Liver (tissue), 9 donors: ENCODE results near the gene WHRN. TPM values are rescaled to one million over a fixed set of nuclear protein-coding genes. Genes with fewer than 3 reads are reported as not detected.

Experiments used
- DNase-seq: peaks from one replicate; pipeline ENCODE4 v3.0.0-alpha.2; 2017; ENCODE audit warnings: low spot score
- H3K27ac ChIP-seq, 2 donors: one replicate each; pipeline ENCODE4 v1.7.0; 2013; ENCODE audit warnings: inconsistent platforms in 2 of 2, low read length in 2 of 2, control low read depth in 1 of 2, low read depth in 1 of 2, mild to moderate bottlenecking in 1 of 2
- H3K27me3 ChIP-seq, 4 donors: one replicate each; pipeline versions ENCODE4 v1.6.1 to v1.7.0; 2013; ENCODE audit warnings: low read length in 3 of 4, inconsistent platforms in 1 of 4, mild to moderate bottlenecking in 1 of 4, moderate library complexity in 1 of 4; ENCODE audit not compliant: control insufficient read depth in 4 of 4, insufficient read depth in 4 of 4
- H3K36me3 ChIP-seq, 4 donors: one replicate each; pipeline versions ENCODE4 v1.6.1 to v1.7.0; 2013; ENCODE audit warnings: low read length in 3 of 4, mild to moderate bottlenecking in 3 of 4, low read depth in 1 of 4, moderate library complexity in 1 of 4; ENCODE audit not compliant: control insufficient read depth in 4 of 4, insufficient read depth in 3 of 4
- H3K4me1 ChIP-seq, 4 donors: one replicate each; pipeline versions ENCODE4 v1.6.1 to v1.7.0; 2013; ENCODE audit warnings: low read length in 3 of 4, mild to moderate bottlenecking in 3 of 4, moderate library complexity in 1 of 4; ENCODE audit not compliant: control insufficient read depth in 4 of 4, insufficient read depth in 4 of 4
- H3K4me3 ChIP-seq, 3 donors: one replicate each; pipeline versions ENCODE4 v1.6.1 to v1.7.0; 2013; ENCODE audit warnings: low read length in 3 of 3, control low read depth in 1 of 3, low read depth in 1 of 3, mild to moderate bottlenecking in 1 of 3
- H3K9ac ChIP-seq, 2 donors: one replicate each; pipeline ENCODE4 v1.7.0; 2013; ENCODE audit warnings: low read length in 2 of 2, mild to moderate bottlenecking in 2 of 2, moderate library complexity in 2 of 2, control low read depth in 1 of 2, low read depth in 1 of 2
- H3K9me3 ChIP-seq, 4 donors: one replicate each; pipeline versions ENCODE4 v1.6.1 to v1.7.0; 2013; ENCODE audit warnings: low read length in 3 of 4; ENCODE audit not compliant: control insufficient read depth in 4 of 4
- CTCF ChIP-seq: fragments of 150-350 bp; IDR thresholded peaks from 2 replicates; pipeline ENCODE4 v1.5.1; 2017; ENCODE audit warnings: improper control_type of control experiment, low read depth, low read length; ENCODE audit not compliant: missing input control
- EGR1 ChIP-seq, 2 donors: IDR thresholded peaks; 2 replicates each; pipeline ENCODE4 v1.6.1; 2016 to 2018; ENCODE audit warnings: antibody characterized with exemption in 2 of 2, low read depth in 2 of 2
- FOXA1 ChIP-seq: IDR thresholded peaks from 2 replicates; pipeline ENCODE4 v1.6.1; 2016; ENCODE audit warnings: antibody characterized with exemption
- FOXA2 ChIP-seq: IDR thresholded peaks from 2 replicates; pipeline ENCODE4 v1.6.1; 2016; ENCODE audit warnings: antibody characterized with exemption
- GABPA ChIP-seq, 2 donors: IDR thresholded peaks in 1 of 2; conservative IDR thresholded peaks in 1 of 2; 2 replicates each; pipeline ENCODE4 v1.6.1; 2016; ENCODE audit warnings: antibody characterized with exemption in 2 of 2, mild to moderate bottlenecking in 1 of 2, moderate library complexity in 1 of 2
- HNF4A ChIP-seq, 2 donors: conservative IDR thresholded peaks; 2 replicates each; pipeline ENCODE4 v1.6.1; 2016; ENCODE audit warnings: antibody characterized with exemption in 2 of 2, mild to moderate bottlenecking in 2 of 2
- HNF4G ChIP-seq: IDR thresholded peaks from 2 replicates; pipeline ENCODE4 v1.6.1; 2016; ENCODE audit warnings: antibody characterized with exemption
- JUND ChIP-seq, 2 donors: IDR thresholded peaks; 2 replicates each; pipeline ENCODE4 v1.6.1; 2016; ENCODE audit warnings: antibody characterized with exemption in 2 of 2
- MAX ChIP-seq: IDR thresholded peaks from 2 replicates; pipeline ENCODE4 v1.6.1; 2016; ENCODE audit warnings: antibody characterized with exemption
- NR2F2 ChIP-seq: IDR thresholded peaks from 2 replicates; pipeline ENCODE4 v1.6.1; 2016; ENCODE audit warnings: antibody characterized with exemption
- RAD21 ChIP-seq, 2 donors: IDR thresholded peaks; 2 replicates each; pipeline ENCODE4 v1.6.1; 2016; ENCODE audit warnings: antibody characterized with exemption in 2 of 2, mild to moderate bottlenecking in 2 of 2
- RXRA ChIP-seq, 2 donors: IDR thresholded peaks; 2 replicates each; pipeline ENCODE4 v1.6.1; 2017 to 2018; ENCODE audit warnings: antibody characterized with exemption in 2 of 2, mild to moderate bottlenecking in 1 of 2
- SP1 ChIP-seq: IDR thresholded peaks from 2 replicates; pipeline ENCODE4 v1.6.1; 2018; ENCODE audit warnings: antibody characterized with exemption, mild to moderate bottlenecking
- TAF1 ChIP-seq: conservative IDR thresholded peaks from 2 replicates; pipeline ENCODE4 v1.6.1; 2016; ENCODE audit warnings: antibody characterized with exemption, mild to moderate bottlenecking
- YY1 ChIP-seq: IDR thresholded peaks from 2 replicates; pipeline ENCODE4 v1.6.1; 2016; ENCODE audit warnings: antibody characterized with exemption, mild to moderate bottlenecking
- ZBTB33 ChIP-seq: IDR thresholded peaks from 2 replicates; pipeline ENCODE4 v1.6.1; 2016; ENCODE audit warnings: antibody characterized with exemption
- WGBS: extraction: QIAGEN DNeasy Blood & Tissue Kit; methylation state at CpG from one replicate; pipeline ENCODE4 v1.1.7; 2013; 5-methylcytosine and 5-hydroxymethylcytosine counted together
- polyA plus RNA-seq, 2 donors: library from polyadenylated mRNA; stranded (reverse) in 1 of 2; unstranded in 1 of 2; fragments of 200-250 nt in 1 of 2; fragments of >200 nt in 1 of 2; fragmentation: Nextera tagmentation in 1 of 2; extraction: Ambion mirVana in 1 of 2; gene quantifications; one replicate each; pipeline versions ENCODE4 v1.2.1 to v1.2.3, GENCODE V29; 2013 to 2015
- total RNA-seq, 2 donors: library from RNA; depleted of rRNA; stranded (reverse); fragments of >200 nt; gene quantifications; one replicate each; pipeline ENCODE4 v1.2.3, GENCODE V29; 2014
- TF ChIP-seq, protein P1 (sequence below): IDR thresholded peaks from 2 replicates; pipeline ENCODE4 v1.6.1; 2016; ENCODE audit warnings: antibody characterized with exemption
- TF ChIP-seq, protein P2 (sequence below): IDR thresholded peaks from 2 replicates; pipeline ENCODE4 v1.6.1; 2016; ENCODE audit warnings: antibody characterized with exemption, mild to moderate bottlenecking
- donor health status: healthy.
- donor health status: healthy.
- donor health status: healthy.
- donor health status: healthy.
- donor health status: healthy.

WHRN gene
- total and polyA plus RNA-seq, 4 donors, result 0.42 to 1.9 (median 0.88) TPM

- 86% methylated on average over 12 of the region's 12 CpGs for WGBS
- TF ChIP-seq RXRA (IDR thresholded peaks at IDR 0.05) (no peak), GABPA (IDR thresholded peaks at IDR 0.05 in 1 of 2, conservative IDR thresholded peaks at IDR 0.05 in 1 of 2) (no peak), YY1 (no peak), SP1 (no peak), ZBTB33 (no peak)
- TF ChIP-seq, protein P1, sequence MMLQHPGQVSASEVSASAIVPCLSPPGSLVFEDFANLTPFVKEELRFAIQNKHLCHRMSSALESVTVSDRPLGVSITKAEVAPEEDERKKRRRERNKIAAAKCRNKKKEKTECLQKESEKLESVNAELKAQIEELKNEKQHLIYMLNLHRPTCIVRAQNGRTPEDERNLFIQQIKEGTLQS, result no peak
- H3K4me1 ChIP-seq, result no peaks in the 10 kb centered on the region
Observed at GRCh38 chr9:114472765-114473446, 32.4 kb downstream of the WHRN start.

DNA sequence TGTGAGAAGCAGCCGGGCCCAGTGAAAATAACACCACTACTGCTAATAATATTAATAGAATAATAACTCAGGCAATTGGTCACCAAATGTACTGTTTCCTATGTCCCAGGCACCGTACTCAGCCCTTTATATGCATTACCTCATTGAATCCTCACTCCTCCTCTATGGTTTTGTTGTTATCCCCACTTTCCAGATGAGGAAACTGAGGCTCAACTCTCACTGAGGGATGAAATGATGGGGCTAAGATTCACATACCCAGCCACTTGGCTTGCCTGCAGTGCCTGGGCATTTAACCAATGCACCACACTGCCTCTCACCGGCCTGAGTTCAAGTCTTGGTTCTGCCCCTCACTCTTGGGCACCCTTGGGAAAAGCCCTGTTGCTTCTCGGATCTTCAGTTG, 34.1 kb downstream of the WHRN start:
- Histone ChIP-seq H3K27me3 (no peaks in the 10 kb centered on the region), H3K27ac (no peak overlapping the region), H3K4me3 (no peak overlapping the region), H3K9me3 (no peaks in the 10 kb centered on the region), H3K9ac (no peak overlapping the region), H3K36me3 (no peaks in the 10 kb centered on the region), H3K4me1 (no peaks in the 10 kb centered on the region)
- no peak for DNase-seq
- TF ChIP-seq RXRA (IDR thresholded peaks at IDR 0.05) (no peak), EGR1 (IDR thresholded peaks at IDR 0.05; ENCODE audit: low read depth in 2 of 2) (no peak), TAF1 (no peak), HNF4A (conservative IDR thresholded peaks at IDR 0.05) (no peak), GABPA (IDR thresholded peaks at IDR 0.05 in 1 of 2, conservative IDR thresholded peaks at IDR 0.05 in 1 of 2) (no peak), MAX (no peak), SP1 (no peak), JUND (IDR thresholded peaks at IDR 0.05) (no peak), ZBTB33 (no peak), FOXA2 (no peak), YY1 (no peak), NR2F2 (no peak), FOXA1 (no peak), RAD21 (IDR thresholded peaks at IDR 0.05) (no peak), CTCF (no peak), HNF4G (no peak)
- TF ChIP-seq, protein P1, result no peak
- TF ChIP-seq, protein P2, sequence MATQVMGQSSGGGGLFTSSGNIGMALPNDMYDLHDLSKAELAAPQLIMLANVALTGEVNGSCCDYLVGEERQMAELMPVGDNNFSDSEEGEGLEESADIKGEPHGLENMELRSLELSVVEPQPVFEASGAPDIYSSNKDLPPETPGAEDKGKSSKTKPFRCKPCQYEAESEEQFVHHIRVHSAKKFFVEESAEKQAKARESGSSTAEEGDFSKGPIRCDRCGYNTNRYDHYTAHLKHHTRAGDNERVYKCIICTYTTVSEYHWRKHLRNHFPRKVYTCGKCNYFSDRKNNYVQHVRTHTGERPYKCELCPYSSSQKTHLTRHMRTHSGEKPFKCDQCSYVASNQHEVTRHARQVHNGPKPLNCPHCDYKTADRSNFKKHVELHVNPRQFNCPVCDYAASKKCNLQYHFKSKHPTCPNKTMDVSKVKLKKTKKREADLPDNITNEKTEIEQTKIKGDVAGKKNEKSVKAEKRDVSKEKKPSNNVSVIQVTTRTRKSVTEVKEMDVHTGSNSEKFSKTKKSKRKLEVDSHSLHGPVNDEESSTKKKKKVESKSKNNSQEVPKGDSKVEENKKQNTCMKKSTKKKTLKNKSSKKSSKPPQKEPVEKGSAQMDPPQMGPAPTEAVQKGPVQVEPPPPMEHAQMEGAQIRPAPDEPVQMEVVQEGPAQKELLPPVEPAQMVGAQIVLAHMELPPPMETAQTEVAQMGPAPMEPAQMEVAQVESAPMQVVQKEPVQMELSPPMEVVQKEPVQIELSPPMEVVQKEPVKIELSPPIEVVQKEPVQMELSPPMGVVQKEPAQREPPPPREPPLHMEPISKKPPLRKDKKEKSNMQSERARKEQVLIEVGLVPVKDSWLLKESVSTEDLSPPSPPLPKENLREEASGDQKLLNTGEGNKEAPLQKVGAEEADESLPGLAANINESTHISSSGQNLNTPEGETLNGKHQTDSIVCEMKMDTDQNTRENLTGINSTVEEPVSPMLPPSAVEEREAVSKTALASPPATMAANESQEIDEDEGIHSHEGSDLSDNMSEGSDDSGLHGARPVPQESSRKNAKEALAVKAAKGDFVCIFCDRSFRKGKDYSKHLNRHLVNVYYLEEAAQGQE, result no peak
- 94% methylated on average over 4 of the region's 4 CpGs for WGBS

More at GRCh38 chr9:114472765-114473446, 32.4 kb downstream of the WHRN start:
- H3K36me3 ChIP-seq, result no peaks in the 10 kb centered on the region
- H3K9ac ChIP-seq, result no peak overlapping the region
- no peaks in the 10 kb centered on the region for H3K9me3 ChIP-seq
- H3K4me3 ChIP-seq, result no peak overlapping the region
- no peak for DNase-seq
- no peaks in the 10 kb centered on the region for H3K27me3 ChIP-seq
- H3K27ac ChIP-seq, result no peak overlapping the region
